Neural cell (in vitro differentiated cells): ENCODE results near the gene STAC3. TPM values are rescaled to one million over a fixed set of nuclear protein-coding genes. Genes with fewer than 3 reads are reported as not detected.

Experiments used
- H2AFZ ChIP-seq: fragments of 200-600, 300-800 bp; sonication (generic), shearing (Covaris generic); 2 replicates; pipeline ENCODE4 v1.6.0; 2014; ENCODE audit warnings: low read depth, mild to moderate bottlenecking, antibody characterized with exemption, low read length, moderate library complexity
- H3F3A ChIP-seq: fragments of 200-600 bp; shearing (Covaris generic); 2 replicates; pipeline ENCODE4 v1.6.1; 2016; ENCODE audit warnings: mild to moderate bottlenecking, moderate library complexity, mixed read lengths, antibody characterized with exemption, low read length; ENCODE audit not compliant: insufficient read depth, poor library complexity, severe bottlenecking
- H3K27ac ChIP-seq: fragments of 200-600, 300-800 bp; sonication (generic), shearing (Covaris generic); 2 replicates; pipeline ENCODE4 v1.5.1; 2014; ENCODE audit warnings: mild to moderate bottlenecking, low read length, moderate library complexity
- H3K27me3 ChIP-seq: fragments of 300-800, 200-600 bp; sonication (generic), shearing (Covaris generic); 2 replicates; pipeline ENCODE4 v1.6.0; 2014; ENCODE audit warnings: mild to moderate bottlenecking, low read depth, low read length, moderate library complexity; ENCODE audit not compliant: insufficient read depth
- H3K36me3 ChIP-seq: fragments of 300-800, 200-600 bp; sonication (generic), shearing (Covaris generic); 2 replicates; pipeline ENCODE4 v1.5.1; 2014; ENCODE audit warnings: mild to moderate bottlenecking, antibody characterized with exemption, low read length, moderate library complexity; ENCODE audit not compliant: insufficient read depth
- H3K4me2 ChIP-seq: fragments of 300-800, 200-600 bp; sonication (generic), shearing (Covaris generic); 2 replicates; pipeline ENCODE4 v1.6.0; 2014; ENCODE audit warnings: mild to moderate bottlenecking, low read length
- H3K4me3 ChIP-seq: fragments of 300-800, 200-600 bp; sonication (generic), shearing (Covaris generic); 2 replicates; pipeline ENCODE4 v1.5.1; 2014; ENCODE audit warnings: mild to moderate bottlenecking, low read length, moderate library complexity
- H3K79me2 ChIP-seq: fragments of 200-600 bp; shearing (Covaris generic); replicated peaks from 2 replicates; pipeline ENCODE4 v1.6.0; 2014; ENCODE audit warnings: mild to moderate bottlenecking, low read length, moderate library complexity; ENCODE audit not compliant: insufficient read depth
- H3K9ac ChIP-seq: fragments of 300-800, 200-600 bp; sonication (generic), shearing (Covaris generic); 2 replicates; pipeline ENCODE4 v1.6.1; 2016; ENCODE audit warnings: mild to moderate bottlenecking, low read length, mixed read lengths
- H3K9me2 ChIP-seq: fragments of 200-600 bp; shearing (Covaris generic); 2 replicates; pipeline ENCODE4 v1.6.1; 2016; ENCODE audit warnings: mild to moderate bottlenecking, low read length, mixed read lengths; ENCODE audit not compliant: insufficient read depth
- H3K9me3 ChIP-seq: fragments of 200-600, 300-800 bp; sonication (generic), shearing (Covaris generic); 2 replicates; pipeline ENCODE4 v1.6.1; 2016; ENCODE audit warnings: mild to moderate bottlenecking, mixed run types, low read length, moderate library complexity, mixed read lengths
- H4K20me1 ChIP-seq: fragments of 200-600 bp; shearing (Covaris generic); 2 replicates; pipeline ENCODE4 v1.6.1; 2016; ENCODE audit warnings: mild to moderate bottlenecking, mixed run types; ENCODE audit not compliant: insufficient read depth
- CTCF ChIP-seq: fragments of 450-650 bp; IDR thresholded peaks from 2 replicates; pipeline ENCODE4 v1.5.1; 2014; ENCODE audit warnings: antibody characterized with exemption, mild to moderate bottlenecking, moderate library complexity; ENCODE audit not compliant: poor library complexity, severe bottlenecking
- EP300 ChIP-seq: fragments of 450-650 bp; conservative IDR thresholded peaks from 2 replicates; pipeline ENCODE4 v1.6.1; 2014; ENCODE audit warnings: antibody characterized with exemption, mild to moderate bottlenecking, moderate library complexity; ENCODE audit not compliant: poor library complexity, severe bottlenecking
- EZH2 ChIP-seq: fragments of 200-600, 300-800 bp; shearing (Covaris generic), sonication (generic); IDR thresholded peaks from 2 replicates; pipeline ENCODE4 v1.6.1; 2014; ENCODE audit warnings: antibody characterized with exemption, low read length, borderline replicate concordance, mild to moderate bottlenecking; ENCODE audit not compliant: insufficient read depth, poor library complexity, severe bottlenecking
- MXI1 ChIP-seq: fragments of 450-650 bp; conservative IDR thresholded peaks from 2 replicates; pipeline ENCODE4 v1.6.1; 2014; ENCODE audit warnings: antibody characterized with exemption, mild to moderate bottlenecking; ENCODE audit not compliant: poor library complexity, severe bottlenecking
- POLR2AphosphoS5 ChIP-seq: IDR thresholded peaks from 2 replicates; pipeline ENCODE4 v1.6.1; 2012
- RAD21 ChIP-seq: fragments of 450-650 bp; conservative IDR thresholded peaks from 2 replicates; pipeline ENCODE4 v1.6.1; 2014; ENCODE audit warnings: antibody characterized with exemption, mild to moderate bottlenecking, moderate library complexity
- REST ChIP-seq: IDR thresholded peaks from 2 replicates; pipeline ENCODE4 v1.6.1; 2012; ENCODE audit warnings: borderline replicate concordance
- SMC3 ChIP-seq: fragments of 450-650 bp; conservative IDR thresholded peaks from 2 replicates; pipeline ENCODE4 v1.6.1; 2014; ENCODE audit warnings: antibody characterized with exemption, mild to moderate bottlenecking, moderate library complexity; ENCODE audit not compliant: poor library complexity
- TAF1 ChIP-seq: IDR thresholded peaks from 2 replicates; pipeline ENCODE4 v1.6.1; 2012; ENCODE audit warnings: low read depth
- polyA minus RNA-seq: library from RNA; depleted of rRNA, polyadenylated mRNA; stranded (reverse); fragments of >200 nt; gene quantifications from 2 replicates; pipeline ENCODE4 v1.2.3, GENCODE V29; 2014
- polyA plus RNA-seq: library from polyadenylated mRNA; depleted of rRNA; stranded (reverse); fragments of >200 nt; gene quantifications from 2 replicates; pipeline ENCODE4 v1.2.3, GENCODE V29; 2014

STAC3 gene
- polyA plus RNA-seq = 1.3 and 2.9 TPM in 2 replicates
- 0.49 and 0.93 TPM in 2 replicates for polyA minus RNA-seq

- Histone ChIP-seq H3K4me2 (no peak within 1 kb of the TSS), H3K27me3 (no peaks in the 10 kb centered on the region), H4K20me1 (no peaks in the 10 kb centered on the region), H2AFZ (no peak within 1 kb of the TSS), H3K79me2 (no peaks in the 10 kb centered on the region), H3K9ac (no peak within 1 kb of the TSS), H3K36me3 (no peaks in the 10 kb centered on the region), H3K27ac (no peak within 1 kb of the TSS), H3F3A (no peaks in the 10 kb centered on the region), H3K4me3 (no peak within 1 kb of the TSS), H3K9me2 (no peaks in the 10 kb centered on the region), H3K9me3 (no peaks in the 10 kb centered on the region)
- TF ChIP-seq CTCF (no peak), TAF1 (no peak)
These were observed at the start of gene STAC3 for GRCh38 chr12:57250956-57251355. Gene STAC3 (minus strand): TSS chr12:57251187. CDS start chr12:57249636, 1,551 bp downstream.

GRCh38 chr12:57299514-57300016 is 48.6 kb upstream of the STAC3 start:
- H3K36me3 ChIP-seq = peaks cover 5% of the 10 kb centered on the region
- no peak overlapping the region for H3K4me2 ChIP-seq
- no peaks in the 10 kb centered on the region for H4K20me1 ChIP-seq

GRCh38 chr12:57296291-57296690 is 45.3 kb upstream of the STAC3 start:
- no peak overlapping the region for H3K9ac ChIP-seq
- H3K9me2 ChIP-seq = no peaks in the 10 kb centered on the region
- H3K27ac ChIP-seq = no peak overlapping the region
- H3K36me3 ChIP-seq = peaks cover 13% of the 10 kb centered on the region
- no peaks in the 10 kb centered on the region for H3K9me3 ChIP-seq
- no peak overlapping the region for H2AFZ ChIP-seq
- H3K27me3 ChIP-seq = no peaks in the 10 kb centered on the region
- no peak overlapping the region for H3K4me2 ChIP-seq
- H3K4me3 ChIP-seq = no peak overlapping the region
- H3K79me2 ChIP-seq = no peaks in the 10 kb centered on the region
- no peaks in the 10 kb centered on the region for H4K20me1 ChIP-seq
- H3F3A ChIP-seq = no peaks in the 10 kb centered on the region
- no peak for TF ChIP-seq CTCF
- no peak for TF ChIP-seq EP300
- no peak for TF ChIP-seq TAF1
- no peak for TF ChIP-seq RAD21
- TF ChIP-seq EZH2 = no peak
- no peak for TF ChIP-seq SMC3
- TF ChIP-seq MXI1 = no peak
- TF ChIP-seq POLR2AphosphoS5 = no peak

More at GRCh38 chr12:57299514-57300016, 48.6 kb upstream of the STAC3 start:
- Histone ChIP-seq H2AFZ (no peak overlapping the region), H3K9me3 (no peaks in the 10 kb centered on the region), H3K27me3 (no peaks in the 10 kb centered on the region), H3K9ac (no peak overlapping the region), H3K9me2 (no peaks in the 10 kb centered on the region), H3K4me3 (no peak overlapping the region), H3K27ac (no peak overlapping the region), H3K79me2 (no peaks in the 10 kb centered on the region), H3F3A (no peaks in the 10 kb centered on the region)
- TF ChIP-seq REST (no peak), TAF1 (no peak)
